ENCODE measurements around the gene MKNK1.
"Not testable (repeated sequence)": the region's sequence is repeated elsewhere in the genome, so short reads cannot be mapped to it uniquely, and the experiment has no call there.

MKNK1 gene

DNA sequence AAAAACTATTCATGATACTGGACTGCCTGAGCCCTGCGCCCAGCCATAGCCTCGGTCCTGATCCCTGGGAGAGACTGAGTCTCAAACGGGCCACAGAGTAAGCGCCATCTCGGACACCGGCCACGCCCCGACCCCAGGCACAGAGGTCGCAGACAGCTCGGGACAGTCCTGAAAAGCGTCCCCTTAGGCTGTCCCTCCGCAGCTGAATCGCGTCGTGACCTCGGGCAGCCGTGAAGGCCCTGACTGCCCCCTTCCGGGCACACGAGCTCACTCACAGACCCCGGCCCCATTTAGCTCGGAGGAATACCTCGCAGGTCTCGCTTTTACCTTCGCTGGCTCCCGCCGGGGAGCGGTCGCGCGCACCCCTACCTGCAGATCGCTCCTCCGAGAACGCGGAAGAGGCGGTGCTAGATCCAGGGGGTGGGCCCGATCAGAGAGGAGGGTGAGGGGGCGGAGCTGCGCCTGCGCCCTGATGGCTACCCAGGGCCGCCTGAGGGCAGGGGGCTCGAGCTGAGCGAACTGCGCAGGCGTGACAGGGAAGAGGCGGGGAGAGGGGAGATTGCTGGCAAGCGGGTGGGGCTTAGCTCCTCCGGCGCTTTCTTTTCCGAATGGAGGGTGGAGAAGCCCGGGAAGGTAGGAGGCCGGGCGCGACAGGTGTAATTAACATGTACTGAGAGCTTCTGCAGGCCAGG, at the start of gene MKNK1:
Gene MKNK1, minus strand, starts transcription at position 411 of the 692 bp plus-strand sequence. CDS start 20,941 bp downstream, outside the sequence.
- TF ChIP-seq, protein P1, sequence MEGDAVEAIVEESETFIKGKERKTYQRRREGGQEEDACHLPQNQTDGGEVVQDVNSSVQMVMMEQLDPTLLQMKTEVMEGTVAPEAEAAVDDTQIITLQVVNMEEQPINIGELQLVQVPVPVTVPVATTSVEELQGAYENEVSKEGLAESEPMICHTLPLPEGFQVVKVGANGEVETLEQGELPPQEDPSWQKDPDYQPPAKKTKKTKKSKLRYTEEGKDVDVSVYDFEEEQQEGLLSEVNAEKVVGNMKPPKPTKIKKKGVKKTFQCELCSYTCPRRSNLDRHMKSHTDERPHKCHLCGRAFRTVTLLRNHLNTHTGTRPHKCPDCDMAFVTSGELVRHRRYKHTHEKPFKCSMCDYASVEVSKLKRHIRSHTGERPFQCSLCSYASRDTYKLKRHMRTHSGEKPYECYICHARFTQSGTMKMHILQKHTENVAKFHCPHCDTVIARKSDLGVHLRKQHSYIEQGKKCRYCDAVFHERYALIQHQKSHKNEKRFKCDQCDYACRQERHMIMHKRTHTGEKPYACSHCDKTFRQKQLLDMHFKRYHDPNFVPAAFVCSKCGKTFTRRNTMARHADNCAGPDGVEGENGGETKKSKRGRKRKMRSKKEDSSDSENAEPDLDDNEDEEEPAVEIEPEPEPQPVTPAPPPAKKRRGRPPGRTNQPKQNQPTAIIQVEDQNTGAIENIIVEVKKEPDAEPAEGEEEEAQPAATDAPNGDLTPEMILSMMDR (IDR thresholded peaks at IDR 0.05; ENCODE audit: borderline replicate concordance, insufficient read depth, low read depth, low read length), result no peak
- H3K4me3 ChIP-seq (ENCODE audit: low read depth, low read length), result peak within 1 kb of the TSS; percentile 81

DNA sequence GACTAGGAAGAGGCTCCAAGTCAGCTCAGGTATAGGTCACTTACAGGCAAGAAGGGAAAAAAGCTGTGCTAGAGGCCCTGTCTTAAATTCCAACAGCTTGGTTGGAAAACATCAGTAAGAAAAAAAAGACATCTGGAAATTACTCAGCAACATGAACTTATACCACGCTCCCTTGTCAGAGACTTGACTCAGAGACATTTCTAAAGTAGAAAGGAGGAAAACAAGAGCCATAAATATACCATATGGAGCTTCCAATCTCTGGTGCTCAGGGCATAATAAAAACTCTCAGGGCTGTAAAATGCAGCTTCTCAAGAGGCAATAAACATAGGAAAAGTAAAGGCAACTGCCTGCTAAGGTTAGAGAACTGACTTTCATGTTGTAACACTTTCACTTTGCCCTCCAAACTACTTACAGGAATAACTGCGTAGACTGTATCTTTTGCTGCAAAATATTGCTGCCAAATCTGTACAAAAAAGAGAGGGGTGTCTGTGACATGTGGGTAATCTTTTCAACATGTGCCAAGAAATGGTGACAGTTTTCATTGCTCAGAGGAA, 49.4 kb upstream of the MKNK1 start:
- TF ChIP-seq, protein P1 (IDR thresholded peaks at IDR 0.05; ENCODE audit: borderline replicate concordance, insufficient read depth, low read depth, low read length), result no peak
- no peak overlapping the region for H3K4me3 ChIP-seq (ENCODE audit: low read depth, low read length)

DNA sequence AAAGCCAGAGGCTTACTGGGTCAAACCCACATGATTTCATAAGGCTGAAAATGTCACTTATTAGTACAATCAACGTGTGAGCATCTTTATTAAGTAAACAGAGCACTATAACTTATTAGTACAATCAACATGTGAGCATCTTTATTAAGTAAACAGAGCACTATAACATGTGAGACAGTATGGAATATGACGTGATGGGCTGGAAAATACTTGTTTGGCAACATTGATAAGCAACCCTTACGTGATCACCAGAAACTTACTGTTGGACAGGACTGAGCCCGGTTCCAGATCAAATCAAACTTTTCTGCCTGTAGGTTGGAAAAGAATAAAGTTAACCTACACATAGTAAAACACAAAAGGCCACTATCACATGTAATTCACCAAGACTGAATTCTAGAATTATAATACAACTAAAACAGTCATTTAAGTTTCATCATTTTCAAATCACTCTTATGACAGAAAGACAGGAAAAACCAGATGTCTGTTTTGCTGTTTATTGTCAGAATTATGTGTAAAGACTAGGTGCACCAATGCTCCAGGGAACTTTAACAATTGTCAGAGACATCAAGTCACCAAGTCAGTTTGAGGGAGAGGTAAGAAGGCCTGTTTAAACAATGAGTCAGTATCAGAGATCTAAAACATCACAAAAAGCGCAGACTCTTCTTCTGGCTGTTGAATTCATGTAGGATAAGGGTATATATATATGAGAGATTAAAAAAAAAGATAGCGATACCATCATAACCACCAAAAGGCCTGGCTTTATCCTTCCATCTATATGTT, 48.4 kb upstream of the MKNK1 start:
- no peak overlapping the region for H3K4me3 ChIP-seq (ENCODE audit: low read depth, low read length)
- TF ChIP-seq, protein P1 (IDR thresholded peaks at IDR 0.05; ENCODE audit: borderline replicate concordance, insufficient read depth, low read depth, low read length), result no peak

DNA sequence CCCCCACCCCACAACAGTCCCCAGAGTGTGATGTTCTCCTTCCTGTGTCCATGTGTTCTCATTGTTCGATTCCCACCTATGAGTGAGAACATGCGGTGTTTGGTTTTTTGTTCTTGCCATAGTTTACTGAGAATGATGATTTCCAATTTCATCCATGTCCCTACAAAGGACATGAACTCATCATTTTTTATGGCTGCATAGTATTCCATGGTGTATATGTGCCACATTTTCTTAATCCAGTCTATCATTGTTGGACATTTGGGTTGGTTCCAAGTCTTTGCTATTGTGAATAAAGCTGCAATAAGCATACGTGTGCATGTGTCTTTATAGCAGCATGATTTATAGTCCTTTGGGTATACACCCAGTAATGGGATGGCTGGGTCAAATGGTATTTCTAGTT, 47.1 kb upstream of the MKNK1 start:
- H3K4me3 ChIP-seq (ENCODE audit: low read depth, low read length), result not testable (repeated sequence)

DNA sequence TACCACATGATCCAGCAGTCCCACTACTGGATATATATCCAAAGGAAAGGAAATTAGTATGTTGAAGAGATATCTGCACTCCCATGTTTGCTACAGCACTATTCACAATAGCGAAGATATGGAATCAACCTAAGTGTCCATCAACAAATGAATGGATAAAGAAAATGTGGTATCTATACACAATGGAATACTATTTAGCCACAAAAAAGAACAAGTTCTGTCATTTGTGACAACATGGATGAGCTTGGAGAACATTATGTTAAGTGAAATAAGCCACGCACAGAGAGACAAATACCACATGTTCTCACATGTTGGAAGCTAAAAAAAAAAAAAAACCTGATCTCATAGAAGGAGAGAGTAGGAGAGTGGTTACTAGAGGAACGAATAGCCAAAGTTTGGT, 46.4 kb upstream of the MKNK1 start:
- TF ChIP-seq, protein P1 (IDR thresholded peaks at IDR 0.05; ENCODE audit: borderline replicate concordance, insufficient read depth, low read depth, low read length), result no peak
- H3K4me3 ChIP-seq (ENCODE audit: low read depth, low read length), result no peak overlapping the region

DNA sequence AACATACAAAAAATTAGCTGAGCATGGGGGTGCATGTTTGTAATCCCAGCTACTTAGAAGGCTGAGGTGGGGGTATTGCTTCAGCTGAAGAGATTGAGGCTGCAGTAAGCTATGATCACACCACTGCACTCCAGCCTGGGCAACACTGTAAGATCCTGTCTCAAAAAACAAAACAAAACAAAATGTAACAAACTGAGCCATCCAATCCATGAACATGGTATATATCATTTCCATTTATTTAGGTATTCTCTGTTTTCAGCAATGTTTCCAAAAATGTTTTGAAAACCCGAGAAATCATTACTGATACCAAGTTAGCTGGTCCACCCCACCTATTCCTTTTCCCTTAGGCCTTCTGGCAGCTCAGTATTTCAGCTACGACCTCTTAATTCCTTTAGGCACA, 45.7 kb upstream of the MKNK1 start:
- no peak overlapping the region for H3K4me3 ChIP-seq (ENCODE audit: low read depth, low read length)
- TF ChIP-seq, protein P1 (IDR thresholded peaks at IDR 0.05; ENCODE audit: borderline replicate concordance, insufficient read depth, low read depth, low read length), result no peak

DNA sequence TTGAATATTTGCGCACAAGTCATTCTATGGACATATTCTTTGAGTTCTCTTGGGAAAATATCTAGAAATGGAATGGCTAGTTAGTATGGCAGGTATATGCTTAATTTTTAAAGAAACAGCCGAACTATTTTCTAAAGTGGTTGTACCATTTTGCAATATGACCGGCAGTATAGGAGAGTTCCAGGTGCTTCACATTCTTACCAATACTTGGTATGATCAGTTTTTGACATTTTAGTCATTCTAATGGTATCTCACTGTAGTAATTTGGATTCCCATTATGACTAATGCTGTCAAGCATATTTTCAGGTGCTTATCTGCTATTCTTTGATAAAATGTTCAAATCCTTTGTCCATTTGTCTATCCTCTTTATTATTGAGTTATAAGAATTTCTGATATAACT, 43.5 kb upstream of the MKNK1 start:
- H3K4me3 ChIP-seq (ENCODE audit: low read depth, low read length), result no peak overlapping the region
- TF ChIP-seq, protein P1 (IDR thresholded peaks at IDR 0.05; ENCODE audit: borderline replicate concordance, insufficient read depth, low read depth, low read length), result no peak
